ENCODE measurements around the gene MRPL34. TPM values are rescaled to one million over a fixed set of nuclear protein-coding genes. Genes with fewer than 3 reads are reported as not detected.
A peak's percentile ranks its signal among the peaks of the same experiment; 100 is the strongest.

Gene MRPL34
- total RNA-seq, 1 donor from 2014 or later: 206 TPM

DNA sequence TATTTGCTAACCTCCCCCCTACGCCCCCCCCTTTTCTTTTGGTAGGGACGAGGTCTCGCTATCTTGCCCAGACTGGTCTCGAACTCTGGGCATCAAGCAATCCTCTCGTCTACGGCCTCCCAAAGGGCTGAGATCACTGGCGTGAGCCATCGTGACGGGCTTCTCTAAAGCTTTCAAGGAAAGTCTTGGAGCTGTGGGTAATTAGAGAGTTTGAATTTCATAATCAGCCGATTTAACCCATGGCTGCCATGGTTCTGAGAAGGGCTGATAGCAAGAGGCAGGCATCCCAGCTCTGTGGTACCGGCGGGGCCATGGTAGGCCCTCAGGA lies 1.8 kb upstream of the MRPL34 start:
- peaks cover 60% of the 10 kb centered on the region for H3K4me1 ChIP-seq
- H3K36me3 ChIP-seq: peaks cover 8% of the 10 kb centered on the region
- H3K27ac ChIP-seq (replicated peaks): peak overlapping the region; percentile 98
- peak overlapping the region; percentile 92 for H3K4me3 ChIP-seq
- TF ChIP-seq, protein P1, sequence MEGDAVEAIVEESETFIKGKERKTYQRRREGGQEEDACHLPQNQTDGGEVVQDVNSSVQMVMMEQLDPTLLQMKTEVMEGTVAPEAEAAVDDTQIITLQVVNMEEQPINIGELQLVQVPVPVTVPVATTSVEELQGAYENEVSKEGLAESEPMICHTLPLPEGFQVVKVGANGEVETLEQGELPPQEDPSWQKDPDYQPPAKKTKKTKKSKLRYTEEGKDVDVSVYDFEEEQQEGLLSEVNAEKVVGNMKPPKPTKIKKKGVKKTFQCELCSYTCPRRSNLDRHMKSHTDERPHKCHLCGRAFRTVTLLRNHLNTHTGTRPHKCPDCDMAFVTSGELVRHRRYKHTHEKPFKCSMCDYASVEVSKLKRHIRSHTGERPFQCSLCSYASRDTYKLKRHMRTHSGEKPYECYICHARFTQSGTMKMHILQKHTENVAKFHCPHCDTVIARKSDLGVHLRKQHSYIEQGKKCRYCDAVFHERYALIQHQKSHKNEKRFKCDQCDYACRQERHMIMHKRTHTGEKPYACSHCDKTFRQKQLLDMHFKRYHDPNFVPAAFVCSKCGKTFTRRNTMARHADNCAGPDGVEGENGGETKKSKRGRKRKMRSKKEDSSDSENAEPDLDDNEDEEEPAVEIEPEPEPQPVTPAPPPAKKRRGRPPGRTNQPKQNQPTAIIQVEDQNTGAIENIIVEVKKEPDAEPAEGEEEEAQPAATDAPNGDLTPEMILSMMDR (IDR thresholded peaks at IDR 0.05; ENCODE audit: borderline replicate concordance): no peak
- H3K9me3 ChIP-seq (replicated peaks): no peaks in the 10 kb centered on the region
- no peaks in the 10 kb centered on the region for H3K27me3 ChIP-seq (ENCODE audit: low read depth)
- intact Hi-C loops (cut with micrococcal nuclease): no loop called here
- DNase-seq: no peak

DNA sequence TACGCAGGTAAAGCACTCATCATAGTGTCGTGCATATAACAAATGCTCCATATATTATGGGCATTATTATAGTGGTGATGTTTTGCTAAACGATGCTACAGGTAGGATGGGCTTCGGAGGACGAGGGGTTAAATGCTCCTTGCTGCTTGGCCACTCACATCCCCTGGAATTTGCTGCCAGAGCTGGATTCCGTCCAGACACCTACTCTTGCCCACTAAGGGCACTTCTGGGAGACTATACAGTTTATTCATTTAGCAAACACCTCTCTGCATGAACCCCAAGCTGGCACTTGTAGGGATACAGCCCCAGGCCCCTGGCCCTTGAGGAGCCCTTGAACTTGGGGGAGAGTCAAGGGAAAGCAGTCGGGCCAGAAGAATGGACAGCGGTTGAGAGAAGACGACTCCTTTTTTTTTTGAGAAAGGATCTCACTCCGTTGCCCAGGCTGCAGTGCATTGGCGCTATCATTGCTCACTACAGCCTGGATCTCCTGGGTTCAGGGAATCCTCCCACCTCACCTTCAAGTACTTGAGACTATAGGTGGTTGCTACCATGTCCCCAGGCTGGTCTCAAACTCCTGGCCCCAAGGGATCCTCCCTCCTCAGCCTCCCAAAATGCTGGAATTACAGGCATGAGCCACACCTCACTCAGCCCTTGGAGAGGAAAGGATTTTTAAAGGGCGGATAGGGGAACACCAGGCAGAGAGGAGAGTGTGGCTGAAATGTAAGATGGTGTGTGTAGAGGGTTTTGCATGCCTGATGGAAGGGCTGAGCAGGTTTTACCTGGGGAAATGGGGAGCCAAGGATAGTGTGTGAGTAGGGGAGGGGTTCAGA lies 1.1 kb upstream of the MRPL34 start:
- Histone ChIP-seq H3K9me3 (replicated peaks) (no peaks in the 10 kb centered on the region), H3K4me1 (peaks cover 65% of the 10 kb centered on the region), H3K4me3 (peak overlapping the region; percentile 87), H3K36me3 (peaks cover 7% of the 10 kb centered on the region), H3K27ac (replicated peaks) (peak overlapping the region; percentile 98), H3K27me3 (ENCODE audit: low read depth) (no peaks in the 10 kb centered on the region)
- TF ChIP-seq, protein P1 (IDR thresholded peaks at IDR 0.05; ENCODE audit: borderline replicate concordance): no peak
- intact Hi-C loops (cut with micrococcal nuclease): no loop called here
- DNase-seq: no peak

DNA sequence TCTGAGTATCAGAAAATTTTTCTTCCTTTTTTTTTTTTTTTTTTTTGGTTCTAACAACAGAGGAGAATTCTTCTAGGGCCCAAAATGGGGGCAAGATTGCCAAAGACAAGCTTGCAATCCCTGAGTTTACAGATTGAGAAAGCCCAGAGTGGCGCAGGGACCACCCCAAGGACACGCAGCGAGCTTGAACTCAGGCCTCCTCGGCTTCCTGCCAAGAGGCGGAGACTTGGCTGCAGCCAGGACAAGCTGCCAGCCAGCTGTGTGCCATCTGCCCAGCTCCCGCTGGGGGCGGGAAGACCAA lies 506 bp upstream of the MRPL34 start:
- no peak for DNase-seq
- peaks cover 7% of the 10 kb centered on the region for H3K36me3 ChIP-seq
- intact Hi-C loops (cut with micrococcal nuclease): no loop called here
- TF ChIP-seq, protein P1 (IDR thresholded peaks at IDR 0.05; ENCODE audit: borderline replicate concordance): no peak
- H3K4me3 ChIP-seq: peak overlapping the region; percentile 87
- H3K27ac ChIP-seq (replicated peaks): peak overlapping the region; percentile 98
- H3K9me3 ChIP-seq (replicated peaks): no peaks in the 10 kb centered on the region
- no peaks in the 10 kb centered on the region for H3K27me3 ChIP-seq (ENCODE audit: low read depth)
- H3K4me1 ChIP-seq: peaks cover 70% of the 10 kb centered on the region

DNA sequence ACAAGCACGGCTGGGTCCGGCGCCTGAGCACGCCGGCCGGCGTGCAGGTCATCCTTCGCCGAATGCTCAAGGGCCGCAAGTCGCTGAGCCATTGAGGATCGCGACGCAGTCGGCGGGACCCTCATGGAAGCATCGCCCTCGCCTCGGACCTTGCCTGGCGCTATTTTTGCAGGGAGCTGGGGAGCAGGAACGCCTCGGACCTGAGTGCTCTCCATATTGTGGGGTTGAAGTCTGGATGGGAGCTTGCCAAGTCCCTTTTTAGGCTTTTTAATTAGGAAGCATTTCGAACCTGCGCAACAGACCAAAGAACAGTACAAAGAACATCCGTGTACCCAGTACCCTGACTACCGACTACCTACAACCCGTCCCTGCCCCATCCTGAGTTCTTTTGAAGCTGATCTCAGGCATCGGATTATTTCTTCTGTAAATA lies 628 bp downstream of the MRPL34 start:
- no peaks in the 10 kb centered on the region for H3K27me3 ChIP-seq (ENCODE audit: low read depth)
- DNase-seq: no peak
- TF ChIP-seq, protein P1 (IDR thresholded peaks at IDR 0.05; ENCODE audit: borderline replicate concordance): no peak
- no peaks in the 10 kb centered on the region for H3K9me3 ChIP-seq (replicated peaks)
- peak overlapping the region; percentile 87 for H3K4me3 ChIP-seq
- H3K27ac ChIP-seq (replicated peaks): peak overlapping the region; percentile 98
- no peaks in the 10 kb centered on the region for H3K36me3 ChIP-seq
- peaks cover 82% of the 10 kb centered on the region for H3K4me1 ChIP-seq
- intact Hi-C loops (cut with micrococcal nuclease): no loop called here

DNA sequence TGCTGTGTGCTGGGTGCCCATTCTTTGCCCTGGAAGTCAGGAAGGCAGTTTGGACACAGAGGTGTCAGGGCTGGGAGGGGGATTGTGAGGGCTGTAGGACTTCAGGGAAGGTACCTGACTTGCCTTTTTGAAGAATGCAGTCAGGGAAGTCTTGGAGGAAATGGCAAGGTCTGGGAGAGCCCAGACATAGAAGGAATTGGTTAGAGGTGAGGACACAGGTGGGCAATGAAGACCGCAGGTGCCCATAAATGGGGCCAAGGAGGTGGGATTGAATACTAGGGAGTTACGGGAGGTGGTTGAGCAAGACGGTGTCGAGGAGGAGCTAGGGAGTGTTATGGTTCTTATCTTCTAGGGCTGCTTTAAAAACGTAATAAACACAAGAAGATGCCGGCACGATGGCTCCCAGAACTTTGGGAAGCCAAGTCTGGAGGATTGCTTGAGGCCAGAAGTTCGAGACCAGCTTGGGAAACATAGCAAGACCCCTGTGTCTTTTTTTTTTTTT lies 2.3 kb downstream of the MRPL34 start:
- peaks cover 4% of the 10 kb centered on the region for H3K36me3 ChIP-seq
- peaks cover 84% of the 10 kb centered on the region for H3K4me1 ChIP-seq
- no peaks in the 10 kb centered on the region for H3K9me3 ChIP-seq (replicated peaks)
- intact Hi-C loops (cut with micrococcal nuclease): no loop called here
- TF ChIP-seq, protein P1 (IDR thresholded peaks at IDR 0.05; ENCODE audit: borderline replicate concordance): no peak
- no peaks in the 10 kb centered on the region for H3K27me3 ChIP-seq (ENCODE audit: low read depth)
- no peak for DNase-seq
- no peak overlapping the region for H3K4me3 ChIP-seq
- H3K27ac ChIP-seq (replicated peaks): peak overlapping the region; percentile 98
